GM12873 (cell line): ENCODE data around the gene SRA1.
A peak's percentile ranks its signal among the peaks of the same experiment; 100 is the strongest.

Source experiments
- CTCF ChIP-seq: IDR thresholded peaks from 2 replicates; pipeline ENCODE4 v1.5.1; 2012; ENCODE audit warnings: low read depth, mild to moderate bottlenecking, moderate library complexity, low read length, control low read depth; ENCODE audit not compliant: insufficient read depth; ENCODE audit errors: missing control alignments

Gene SRA1

DNA sequence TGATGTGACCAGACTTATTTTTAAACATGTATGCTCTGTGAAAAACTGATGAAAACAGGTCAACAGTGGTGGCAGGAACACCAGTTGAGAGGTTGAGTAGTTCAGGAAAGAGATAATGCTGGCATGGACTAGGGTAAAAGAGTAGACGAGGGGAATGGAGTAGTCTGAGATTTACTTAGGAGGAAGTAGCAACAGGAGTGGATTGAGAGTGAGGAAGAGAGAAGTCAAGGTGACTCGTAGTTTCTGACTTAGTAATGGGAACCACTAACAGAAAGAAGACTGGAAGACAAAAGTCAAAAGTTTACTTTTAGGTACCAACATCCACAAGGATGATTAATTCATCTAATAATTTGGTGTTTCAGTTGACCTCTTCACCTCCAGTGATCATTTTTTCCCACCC is 3.6 kb downstream of the SRA1 start:
- no peak for TF ChIP-seq CTCF

DNA sequence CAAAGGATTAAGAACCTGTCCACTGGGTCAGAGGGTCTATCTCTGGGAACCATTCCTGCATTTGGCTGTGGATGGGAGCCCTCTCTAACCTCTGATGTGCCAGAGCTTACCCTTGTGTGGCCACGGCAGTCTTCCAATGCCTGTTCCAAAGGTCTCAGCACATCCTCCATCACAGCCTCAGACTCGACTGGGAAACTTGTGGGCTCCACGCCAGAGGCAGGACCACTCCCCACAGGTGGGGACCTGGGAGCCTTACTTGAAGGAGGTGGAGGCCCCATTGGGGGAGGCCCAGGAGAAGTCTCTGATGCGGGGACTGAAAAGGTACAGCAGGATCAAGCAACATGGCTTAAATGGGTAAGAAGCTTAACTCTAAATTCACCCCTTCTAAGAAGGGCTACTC is 5.4 kb downstream of the SRA1 start:
- TF ChIP-seq CTCF: no peak

DNA sequence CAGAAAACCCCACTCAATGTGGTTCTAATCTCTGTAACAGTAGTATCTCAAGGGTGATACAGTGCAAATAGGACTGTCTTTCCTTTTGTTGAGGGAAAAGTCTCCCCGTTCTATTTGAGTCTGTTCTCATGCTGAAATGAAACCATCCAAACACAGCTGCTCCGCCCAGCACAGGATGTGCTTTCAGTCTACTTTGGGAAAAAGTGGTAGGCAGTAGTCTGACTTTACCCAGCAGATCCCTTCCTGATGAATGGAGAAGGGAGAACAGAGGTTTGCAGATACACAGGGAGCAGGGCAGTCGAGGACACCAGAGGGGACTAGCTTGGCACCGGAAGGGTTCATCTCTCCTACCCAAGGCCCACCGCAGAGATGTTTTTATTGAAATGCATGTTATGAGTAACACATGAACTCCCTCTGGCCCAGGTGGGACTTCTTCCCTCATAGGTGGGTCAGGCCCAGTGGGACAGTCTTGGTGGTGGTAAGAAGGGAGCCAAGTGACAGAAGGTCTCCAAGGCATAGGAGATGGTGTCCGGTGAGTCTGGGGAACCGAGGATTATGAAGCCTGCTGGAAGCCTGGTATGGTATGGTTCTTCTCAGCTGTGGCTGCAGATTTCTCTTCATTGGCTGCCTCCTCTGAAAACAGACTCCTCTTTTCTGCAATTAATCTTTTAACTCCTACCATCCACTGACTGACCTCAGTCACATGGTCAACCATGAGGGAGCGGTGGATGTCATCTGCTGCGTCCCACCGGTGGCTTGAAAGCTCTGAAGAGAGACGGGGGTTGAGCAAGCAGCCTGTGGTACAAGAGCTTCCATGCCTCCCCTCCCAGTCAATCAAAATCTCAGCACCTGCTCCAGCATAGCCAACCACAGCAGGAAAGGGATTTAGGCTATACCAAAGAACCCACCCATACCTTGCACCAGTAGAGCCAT is 6.9 kb downstream of the SRA1 start:
- no peak for TF ChIP-seq CTCF

GRCh38 chr5:140549237-140550144 is 7.8 kb downstream of the SRA1 start:
- no peak for TF ChIP-seq CTCF

GRCh38 chr5:140548791-140549190 is 8.5 kb downstream of the SRA1 start:
- no peak for TF ChIP-seq CTCF

GRCh38 chr5:140548300-140548688 is 9.0 kb downstream of the SRA1 start:
- TF ChIP-seq CTCF: no peak

DNA sequence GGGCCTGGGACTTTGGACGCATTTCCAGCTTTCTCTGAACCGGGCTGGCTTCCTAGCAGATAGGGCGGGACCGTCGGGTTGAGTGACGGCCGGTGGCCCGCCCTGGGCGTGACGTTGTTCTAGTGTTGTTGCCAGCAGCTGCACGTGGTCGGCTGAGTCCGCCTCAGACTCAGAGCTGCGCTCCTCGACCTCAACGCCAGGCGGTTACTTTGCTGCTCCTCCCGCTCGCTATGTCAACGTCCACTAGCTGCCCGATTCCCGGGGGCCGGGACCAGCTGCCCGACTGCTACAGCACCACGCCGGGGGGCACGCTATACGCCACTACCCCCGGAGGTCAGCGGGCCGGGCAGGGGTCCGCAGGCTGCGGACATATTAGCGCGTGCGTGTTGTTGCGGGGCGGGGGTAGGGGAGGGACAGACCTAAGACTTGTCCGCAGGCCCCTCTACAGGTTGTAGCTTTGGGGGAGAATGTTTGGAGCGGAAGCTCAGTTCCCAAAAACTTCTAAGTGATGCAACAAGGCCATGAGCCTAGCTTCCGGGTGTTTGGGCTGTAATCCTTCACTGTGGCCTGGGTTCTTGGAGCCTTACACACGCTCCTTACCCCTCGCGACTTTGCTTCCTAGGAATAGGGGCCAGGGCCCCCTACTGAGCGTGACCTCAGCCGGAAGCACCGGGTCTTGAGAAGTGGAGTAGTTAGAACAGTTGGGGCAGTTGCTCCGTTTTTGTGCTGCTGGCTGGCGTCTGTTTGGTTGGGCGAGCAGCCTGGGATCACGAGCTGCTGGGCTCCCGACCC is 9.6 kb downstream of the SRA1 start, which contains the start of gene EIF4EBP3:
Gene EIF4EBP3 (plus strand): TSS at position 155 of the 792 bp plus-strand sequence. CDS start 76 bp downstream, at position 231.
- peak; percentile 62 for TF ChIP-seq CTCF
